ENCODE results near the gene BCL2L11.
A peak's percentile ranks its signal among the peaks of the same experiment; 100 is the strongest.

The BCL2L11 gene

DNA sequence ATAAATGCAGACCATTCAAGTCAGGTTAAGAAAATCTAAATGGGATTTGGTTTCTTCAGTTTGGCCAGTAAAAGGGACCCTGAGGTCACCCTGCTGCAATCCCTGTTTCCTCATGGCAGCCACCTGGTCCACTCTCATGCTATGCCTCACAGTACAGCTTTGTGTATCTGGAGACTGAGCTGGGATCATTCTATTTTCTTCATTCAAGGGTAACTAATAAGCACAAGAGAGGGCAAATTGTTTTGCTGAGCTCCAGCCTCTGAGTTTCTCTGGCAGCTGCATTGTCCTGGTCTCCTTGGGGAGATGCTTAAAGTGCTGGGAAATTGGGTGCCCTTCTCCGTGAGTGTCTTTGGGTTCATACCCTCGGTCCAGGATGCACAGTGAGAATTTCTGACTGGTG is 18.5 kb upstream of the BCL2L11 start:
- no peak overlapping the region for H3K27ac ChIP-seq (ENCODE audit: low read length)
- H3K36me3 ChIP-seq (ENCODE audit: insufficient read depth, low read depth, low read length) = no peaks in the 10 kb centered on the region
- H3K9ac ChIP-seq (ENCODE audit: low read depth, low read length) = no peak overlapping the region
- H3K9me3 ChIP-seq (ENCODE audit: insufficient read depth, low read depth, low read length) = no peaks in the 10 kb centered on the region
- H3K4me3 ChIP-seq (ENCODE audit: low read length) = no peak overlapping the region
- no peaks in the 10 kb centered on the region for H3K4me1 ChIP-seq (ENCODE audit: insufficient read depth, low read length)
- no peaks in the 10 kb centered on the region for H3K27me3 ChIP-seq (ENCODE audit: insufficient read depth, low read length)

DNA sequence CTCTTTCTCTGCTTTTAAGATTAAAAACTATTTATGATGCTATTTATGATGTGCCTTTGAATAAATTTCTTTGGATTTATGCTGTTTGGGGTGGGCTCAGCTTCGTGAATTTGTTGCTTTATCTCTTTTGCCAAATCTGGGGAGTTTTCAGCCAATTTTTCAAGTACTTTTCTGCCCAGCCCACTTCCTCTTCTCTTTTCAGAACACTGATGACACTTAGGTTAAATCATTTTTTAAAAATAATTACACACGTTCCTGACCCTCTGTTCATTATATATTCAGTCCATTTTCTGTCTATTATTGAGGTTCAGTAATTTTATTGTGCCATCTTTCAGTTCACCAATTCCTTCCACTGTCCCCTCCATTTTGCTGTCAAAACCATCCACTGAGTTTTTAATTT is 14.8 kb upstream of the BCL2L11 start:
- H3K27ac ChIP-seq (ENCODE audit: low read length) = no peak overlapping the region
- H3K4me1 ChIP-seq (ENCODE audit: insufficient read depth, low read length) = no peaks in the 10 kb centered on the region
- H3K9ac ChIP-seq (ENCODE audit: low read depth, low read length) = no peak overlapping the region
- no peaks in the 10 kb centered on the region for H3K36me3 ChIP-seq (ENCODE audit: insufficient read depth, low read depth, low read length)
- no peak overlapping the region for H3K4me3 ChIP-seq (ENCODE audit: low read length)
- no peaks in the 10 kb centered on the region for H3K27me3 ChIP-seq (ENCODE audit: insufficient read depth, low read length)
- no peaks in the 10 kb centered on the region for H3K9me3 ChIP-seq (ENCODE audit: insufficient read depth, low read depth, low read length)

DNA sequence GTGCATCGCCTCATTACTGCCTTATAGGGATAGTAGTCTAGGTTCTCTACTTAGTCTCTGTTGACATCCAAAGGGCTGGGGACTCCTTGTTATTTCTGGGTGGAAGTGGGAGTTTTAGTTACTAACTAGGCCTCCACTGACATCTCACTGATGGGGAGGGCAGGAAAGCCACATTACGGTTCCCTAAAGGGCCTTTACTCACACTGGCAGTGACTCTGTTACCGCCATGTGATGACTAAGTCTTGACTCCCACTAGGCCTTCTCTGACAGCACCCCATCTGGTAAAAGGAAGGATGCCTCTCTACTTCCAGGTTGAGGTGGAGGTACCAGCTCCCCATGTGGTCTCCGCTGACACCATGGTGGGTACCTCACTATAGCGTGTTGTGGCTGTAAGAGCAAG is 14.0 kb upstream of the BCL2L11 start:
- H3K4me1 ChIP-seq (ENCODE audit: insufficient read depth, low read length) = no peaks in the 10 kb centered on the region
- H3K27me3 ChIP-seq (ENCODE audit: insufficient read depth, low read length) = no peaks in the 10 kb centered on the region
- no peaks in the 10 kb centered on the region for H3K9me3 ChIP-seq (ENCODE audit: insufficient read depth, low read depth, low read length)
- H3K4me3 ChIP-seq (ENCODE audit: low read length) = no peak overlapping the region
- no peaks in the 10 kb centered on the region for H3K36me3 ChIP-seq (ENCODE audit: insufficient read depth, low read depth, low read length)
- H3K27ac ChIP-seq (ENCODE audit: low read length) = no peak overlapping the region
- H3K9ac ChIP-seq (ENCODE audit: low read depth, low read length) = no peak overlapping the region

DNA sequence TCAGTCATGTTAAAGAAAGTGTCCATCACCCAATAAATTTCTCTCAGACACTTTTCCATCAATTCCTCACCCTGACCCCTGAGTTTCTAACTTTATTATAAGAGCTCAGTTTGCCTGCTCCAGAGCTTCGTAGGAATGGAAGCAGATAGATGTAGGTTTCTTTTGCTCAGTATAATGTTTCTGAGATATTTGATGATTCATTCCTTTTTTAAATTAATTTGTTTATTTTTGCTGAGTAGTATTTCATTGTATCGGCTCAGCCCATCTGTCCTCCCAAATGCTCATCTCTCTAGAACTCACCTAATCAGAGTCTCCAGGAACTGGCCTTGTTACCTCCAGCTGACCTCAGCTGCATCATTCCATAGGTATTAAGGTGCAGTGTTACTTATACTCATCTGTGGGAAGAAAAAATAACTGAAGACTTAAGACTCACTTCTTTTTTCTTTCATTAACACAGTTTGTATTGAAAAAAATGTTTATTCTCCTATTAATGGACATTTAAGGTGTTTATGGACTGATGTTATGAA is 11.9 kb upstream of the BCL2L11 start:
- no peak overlapping the region for H3K4me3 ChIP-seq (ENCODE audit: low read length)
- no peaks in the 10 kb centered on the region for H3K9me3 ChIP-seq (ENCODE audit: insufficient read depth, low read depth, low read length)
- no peak overlapping the region for H3K9ac ChIP-seq (ENCODE audit: low read depth, low read length)
- H3K27me3 ChIP-seq (ENCODE audit: insufficient read depth, low read length) = no peaks in the 10 kb centered on the region
- no peak overlapping the region for H3K27ac ChIP-seq (ENCODE audit: low read length)
- H3K4me1 ChIP-seq (ENCODE audit: insufficient read depth, low read length) = no peaks in the 10 kb centered on the region
- no peaks in the 10 kb centered on the region for H3K36me3 ChIP-seq (ENCODE audit: insufficient read depth, low read depth, low read length)

DNA sequence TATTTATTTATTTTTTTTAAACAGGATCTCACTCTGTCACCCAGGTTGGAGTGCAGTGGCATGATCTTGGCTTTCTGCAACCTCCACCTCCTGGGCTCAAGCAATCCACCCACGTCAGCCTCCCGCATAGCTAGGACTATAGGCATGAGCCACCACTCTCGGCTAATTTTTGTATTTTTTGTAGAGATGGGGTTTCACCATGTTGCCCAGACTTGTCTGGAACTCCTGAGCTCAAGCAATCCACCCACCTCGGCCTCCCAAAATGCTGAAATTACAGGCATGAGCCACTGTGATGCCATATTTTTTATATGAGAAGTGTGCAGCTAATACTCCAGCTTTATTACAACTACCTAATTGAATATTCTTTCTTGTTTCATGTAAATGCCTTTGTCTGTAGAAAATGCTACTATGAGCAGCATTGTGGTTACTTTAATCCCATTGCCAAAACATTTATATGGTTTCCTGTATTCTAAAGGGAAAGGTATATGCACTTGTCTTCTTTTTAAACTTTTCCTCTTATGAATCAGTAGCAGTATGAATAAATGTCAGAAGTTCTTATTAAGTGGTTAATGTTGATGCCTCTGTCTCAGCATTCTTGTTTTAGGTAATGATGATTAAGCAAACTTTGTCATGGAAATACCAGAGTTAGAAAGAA is 9.5 kb upstream of the BCL2L11 start:
- Histone ChIP-seq H3K4me3 (ENCODE audit: low read length) (no peak overlapping the region), H3K36me3 (ENCODE audit: insufficient read depth, low read depth, low read length) (no peaks in the 10 kb centered on the region), H3K9ac (ENCODE audit: low read depth, low read length) (no peak overlapping the region), H3K4me1 (ENCODE audit: insufficient read depth, low read length) (no peaks in the 10 kb centered on the region), H3K27ac (ENCODE audit: low read length) (no peak overlapping the region), H3K9me3 (ENCODE audit: insufficient read depth, low read depth, low read length) (no peaks in the 10 kb centered on the region), H3K27me3 (ENCODE audit: insufficient read depth, low read length) (peaks cover 3% of the 10 kb centered on the region; the same call in 1 of the 2 replicates)

DNA sequence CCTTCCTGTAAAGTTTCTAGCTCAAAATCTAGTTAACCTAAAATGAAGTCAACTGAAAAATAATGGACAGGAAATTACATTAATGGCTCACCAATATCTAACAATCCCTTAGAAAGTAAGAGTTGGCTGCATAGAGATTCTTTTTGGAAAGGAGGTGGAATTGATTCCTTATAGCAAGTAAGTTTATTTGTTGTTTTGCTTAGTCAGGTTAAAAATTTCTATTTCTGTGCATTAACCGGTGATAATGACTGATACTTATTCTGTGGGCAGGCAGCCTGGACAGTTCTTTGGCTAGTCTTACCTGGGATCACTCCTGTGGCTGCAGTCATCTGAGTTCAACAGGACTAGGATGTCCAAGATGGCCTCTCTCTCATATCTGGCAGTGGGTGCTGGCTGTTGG is 6.9 kb upstream of the BCL2L11 start:
- Histone ChIP-seq H3K4me1 (ENCODE audit: insufficient read depth, low read length) (peaks cover 6% of the 10 kb centered on the region; the same call in 1 of the 2 replicates), H3K36me3 (ENCODE audit: insufficient read depth, low read depth, low read length) (no peaks in the 10 kb centered on the region), H3K27me3 (ENCODE audit: insufficient read depth, low read length) (peaks cover 29% of the 10 kb centered on the region), H3K27ac (ENCODE audit: low read length) (no peak overlapping the region), H3K9ac (ENCODE audit: low read depth, low read length) (no peak overlapping the region), H3K4me3 (ENCODE audit: low read length) (no peak overlapping the region), H3K9me3 (ENCODE audit: insufficient read depth, low read depth, low read length) (no peaks in the 10 kb centered on the region)

DNA sequence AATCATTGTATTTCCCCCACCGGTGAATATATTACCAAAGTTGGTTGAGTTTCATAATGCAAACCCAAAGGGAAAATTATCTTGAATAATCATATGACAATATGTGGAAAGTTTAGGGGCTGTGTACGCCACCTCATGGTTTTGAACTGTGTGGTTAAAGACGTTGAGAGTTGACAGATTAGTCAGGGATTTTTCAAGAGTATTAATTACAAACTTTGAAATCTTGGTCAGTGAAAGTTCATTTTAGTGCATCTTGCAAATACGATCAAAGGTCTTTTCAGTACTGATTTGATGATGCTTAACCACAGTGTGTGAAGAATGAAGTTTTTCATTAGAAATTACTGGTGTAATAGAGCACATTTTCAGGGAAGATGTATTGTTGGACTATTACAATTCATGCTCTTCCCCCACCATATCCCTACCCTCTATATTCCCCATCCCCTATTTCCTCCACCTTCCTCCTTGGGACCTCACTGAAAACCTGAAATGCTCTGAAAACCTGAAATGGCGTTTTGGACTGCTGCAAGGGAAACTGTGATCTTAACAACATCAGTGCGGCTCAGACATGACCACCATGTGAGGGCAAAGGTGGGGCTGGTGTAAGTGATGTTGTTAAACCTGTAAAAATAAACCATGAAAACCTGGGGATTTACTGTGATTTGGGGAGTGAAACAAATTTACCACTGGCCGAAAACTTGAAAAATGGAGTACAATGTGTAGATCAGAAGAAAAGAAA is 4.5 kb upstream of the BCL2L11 start:
- no peak overlapping the region for H3K4me3 ChIP-seq (ENCODE audit: low read length)
- no peak overlapping the region for H3K27ac ChIP-seq (ENCODE audit: low read length)
- peaks cover 47% of the 10 kb centered on the region for H3K27me3 ChIP-seq (ENCODE audit: insufficient read depth, low read length)
- no peaks in the 10 kb centered on the region for H3K9me3 ChIP-seq (ENCODE audit: insufficient read depth, low read depth, low read length)
- no peak overlapping the region for H3K9ac ChIP-seq (ENCODE audit: low read depth, low read length)
- H3K36me3 ChIP-seq (ENCODE audit: insufficient read depth, low read depth, low read length) = no peaks in the 10 kb centered on the region
- H3K4me1 ChIP-seq (ENCODE audit: insufficient read depth, low read length) = peaks cover 6% of the 10 kb centered on the region; the same call in 1 of the 2 replicates

DNA sequence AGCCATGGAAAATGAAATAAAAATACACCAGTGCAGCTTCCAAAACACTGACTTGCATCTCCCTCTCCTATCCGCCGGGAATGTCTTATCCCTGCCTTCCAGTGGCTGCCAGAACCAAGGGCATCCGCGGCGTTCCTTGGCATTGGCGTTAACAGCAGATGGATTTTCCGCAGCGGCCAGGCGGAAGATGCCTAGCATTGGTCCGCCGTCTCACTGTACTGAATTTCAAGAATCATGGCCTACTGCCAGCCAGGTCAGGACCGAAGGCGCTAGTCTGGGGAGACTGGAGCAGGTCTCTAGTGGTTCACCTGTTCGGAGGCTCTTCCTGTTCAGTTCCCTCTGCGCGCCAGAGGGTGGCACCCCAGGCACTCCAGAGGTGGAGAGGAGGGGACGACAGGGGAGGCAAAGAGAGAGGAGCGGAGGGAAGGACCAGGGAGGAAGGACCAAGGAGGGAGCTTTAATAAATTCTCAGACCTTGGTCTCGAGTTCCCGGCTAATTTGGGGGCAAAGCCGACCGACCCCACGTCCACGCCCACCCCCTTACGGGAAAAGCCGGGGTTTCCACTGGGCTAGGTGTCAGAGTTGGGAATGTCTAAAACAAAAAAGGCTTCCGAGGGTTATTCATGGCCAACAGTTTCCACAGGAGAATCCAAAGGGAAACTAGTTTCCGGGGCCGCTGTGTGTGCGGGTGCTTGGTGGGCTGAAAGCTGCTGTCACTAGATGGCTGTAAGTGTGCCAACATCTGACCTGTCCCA is 3.7 kb upstream of the BCL2L11 start:
- Histone ChIP-seq H3K36me3 (ENCODE audit: insufficient read depth, low read depth, low read length) (no peaks in the 10 kb centered on the region), H3K4me1 (ENCODE audit: insufficient read depth, low read length) (peaks cover 6% of the 10 kb centered on the region; the same call in 1 of the 2 replicates), H3K9me3 (ENCODE audit: insufficient read depth, low read depth, low read length) (no peaks in the 10 kb centered on the region), H3K27ac (ENCODE audit: low read length) (no peak overlapping the region), H3K4me3 (ENCODE audit: low read length) (peak overlapping the region; percentile 69; the same call in 1 of the 2 replicates), H3K9ac (ENCODE audit: low read depth, low read length) (no peak overlapping the region), H3K27me3 (ENCODE audit: insufficient read depth, low read length) (peaks cover 55% of the 10 kb centered on the region)

DNA sequence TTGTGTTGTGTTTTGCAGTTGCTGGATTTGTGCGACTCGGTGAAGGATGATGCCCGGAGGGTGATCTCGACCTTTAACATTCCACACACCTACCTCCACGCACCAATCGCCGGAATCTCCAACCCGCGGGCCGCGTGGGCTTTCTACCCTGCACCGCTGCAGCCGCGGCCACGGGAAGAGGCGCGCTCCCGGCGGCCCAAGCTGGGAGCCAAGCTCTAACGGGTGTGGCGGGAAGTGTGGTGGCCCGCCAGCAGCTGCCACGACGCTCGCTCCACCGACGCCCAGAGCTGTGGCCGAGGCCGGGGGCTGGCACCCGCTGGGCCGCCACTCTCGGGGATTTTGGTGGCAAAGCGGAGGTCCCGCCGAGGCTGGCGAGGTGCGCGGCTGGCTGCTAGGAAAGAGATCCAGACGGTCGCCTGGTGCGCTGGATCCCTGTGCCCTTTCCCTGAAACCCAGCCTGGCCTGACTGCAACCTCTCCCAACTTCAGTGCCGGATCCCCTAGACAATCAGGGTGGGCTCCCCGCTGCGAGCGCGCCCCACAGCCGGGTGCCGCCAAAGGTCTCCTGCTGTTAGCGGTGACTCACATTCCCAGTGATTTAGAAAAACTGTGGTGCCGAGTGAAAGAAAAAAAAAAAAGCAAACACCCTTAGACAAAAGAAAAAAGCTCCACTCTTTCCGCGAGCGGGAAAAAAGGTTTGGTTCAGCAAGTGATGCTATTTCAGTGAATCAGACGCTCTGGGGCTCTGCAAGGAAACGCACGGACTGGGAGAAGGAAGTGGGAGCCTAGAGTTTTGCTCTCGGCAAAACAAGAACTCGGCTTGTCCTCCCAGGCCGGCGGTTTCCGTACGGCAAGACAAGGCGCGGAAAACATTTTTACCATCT is 2.9 kb upstream of the BCL2L11 start:
- Histone ChIP-seq H3K27ac (ENCODE audit: low read length) (no peak overlapping the region), H3K9ac (ENCODE audit: low read depth, low read length) (no peak overlapping the region), H3K9me3 (ENCODE audit: insufficient read depth, low read depth, low read length) (no peaks in the 10 kb centered on the region), H3K4me3 (ENCODE audit: low read length) (peak overlapping the region; percentile 69), H3K36me3 (ENCODE audit: insufficient read depth, low read depth, low read length) (no peaks in the 10 kb centered on the region), H3K4me1 (ENCODE audit: insufficient read depth, low read length) (peaks cover 6% of the 10 kb centered on the region; the same call in 1 of the 2 replicates), H3K27me3 (ENCODE audit: insufficient read depth, low read length) (peaks cover 57% of the 10 kb centered on the region)

DNA sequence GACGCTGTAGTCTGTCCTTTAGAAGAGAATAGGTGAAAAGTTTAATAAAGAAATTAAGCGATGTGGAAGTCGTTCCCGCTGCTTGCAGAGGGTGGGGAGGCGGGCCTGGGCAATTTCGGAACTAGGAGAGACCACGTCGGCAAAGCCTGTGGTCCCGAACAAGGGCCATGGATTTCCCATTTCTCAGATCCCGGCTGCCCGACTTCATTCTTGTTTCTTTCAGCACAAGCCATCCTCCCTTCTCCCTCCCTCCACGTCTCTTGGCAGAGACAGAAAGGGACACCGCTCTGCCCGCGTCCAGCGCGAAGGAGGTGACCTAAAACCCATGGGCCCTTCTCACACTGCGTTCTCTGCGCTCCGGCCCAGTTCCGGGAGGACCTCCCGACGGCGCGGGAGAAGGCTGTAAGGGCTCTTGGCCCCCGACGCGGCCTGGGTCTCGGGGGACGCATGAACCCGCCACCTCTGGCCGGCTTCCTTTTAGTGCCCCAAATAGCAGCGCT is 2.2 kb upstream of the BCL2L11 start:
- Histone ChIP-seq H3K9ac (ENCODE audit: low read depth, low read length) (no peak overlapping the region), H3K4me1 (ENCODE audit: insufficient read depth, low read length) (peaks cover 6% of the 10 kb centered on the region; the same call in 1 of the 2 replicates), H3K27ac (ENCODE audit: low read length) (no peak overlapping the region), H3K4me3 (ENCODE audit: low read length) (peak overlapping the region; percentile 69), H3K27me3 (ENCODE audit: insufficient read depth, low read length) (peaks cover 57% of the 10 kb centered on the region), H3K36me3 (ENCODE audit: insufficient read depth, low read depth, low read length) (no peaks in the 10 kb centered on the region), H3K9me3 (ENCODE audit: insufficient read depth, low read depth, low read length) (no peaks in the 10 kb centered on the region)

All from iPS-20b (cell line).